Measurements from ENCODE around the gene ITFG1. TPM values are rescaled to one million over a fixed set of nuclear protein-coding genes. Genes with fewer than 3 reads are reported as not detected.

Gene ITFG1
- total RNA-seq, 1 experiment from 2014 or later, result 18.0 TPM

GRCh38 chr16:47136099-47136842, 324.6 kb downstream of the ITFG1 start:
- H3K27ac Mint-ChIP-seq, result no peak overlapping the region; a peak in 1 of 7 replicates
- no peak overlapping the region for H4K91ac ChIP-seq (ENCODE audit: insufficient read length, low read depth, low read length)
- H2BK5ac ChIP-seq (ENCODE audit: insufficient read length, low read length), result no peak overlapping the region
- H3K14ac ChIP-seq (ENCODE audit: insufficient read depth, low read length), result no peak overlapping the region
- H3K9me3 ChIP-seq (ENCODE audit: control insufficient read depth, low read depth, low read length), result no peaks in the 10 kb centered on the region
- H2BK120ac ChIP-seq (ENCODE audit: low read depth, low read length, poor library complexity, severe bottlenecking), result no peak overlapping the region
- WGBS (ENCODE audit: extremely low coverage, insufficient read length, low lambda C conversion rate), result no CpG with 5 or more reads among the region's 8 CpGs
- peaks cover 1% of the 10 kb centered on the region; the same call in 1 of the 2 replicates for H3K79me2 ChIP-seq (ENCODE audit: insufficient read depth, low read length)
- H3K27me3 ChIP-seq (ENCODE audit: insufficient read depth, low read length), result no peaks in the 10 kb centered on the region
- no peak overlapping the region for H3T11ph ChIP-seq (ENCODE audit: low read length)
- no peak for TF ChIP-seq CTCF (conservative IDR thresholded peaks at IDR 0.05)
- H2BK20ac ChIP-seq (ENCODE audit: low read depth, low read length, poor library complexity, severe bottlenecking), result no peak overlapping the region
- no peak overlapping the region for H2AFZ ChIP-seq (ENCODE audit: low read length)
- H3K79me1 ChIP-seq (ENCODE audit: insufficient read depth, low read depth, low read length, poor library complexity, severe bottlenecking), result peaks cover 7% of the 10 kb centered on the region
- H2AK5ac ChIP-seq (ENCODE audit: insufficient read length, low read length), result no peak overlapping the region
- no peaks in the 10 kb centered on the region for H4K20me1 ChIP-seq (ENCODE audit: control insufficient read depth, insufficient read depth, insufficient read length)
- H3K4me1 Mint-ChIP-seq, result peaks cover 11 to 16% of the 10 kb centered on the region in 2 experiments
- no peak overlapping the region for H3K9ac ChIP-seq (ENCODE audit: extremely low read depth, insufficient read length, low read length)
- no peak overlapping the region for H3K27ac ChIP-seq (ENCODE audit: insufficient read length, low read depth, low read length)
- H3K36me3 Mint-ChIP-seq (ENCODE audit: insufficient read depth in 1 of 3, low read depth in 3 of 3), result no peaks in the 10 kb centered on the region
- no peak overlapping the region for H3K56ac ChIP-seq (ENCODE audit: insufficient read length, low read depth, low read length)
- no peaks in the 10 kb centered on the region for H3K9me3 Mint-ChIP-seq
- no peak overlapping the region for H2BK15ac ChIP-seq (ENCODE audit: low read depth, low read length)
- no peak overlapping the region for H3K4me3 Mint-ChIP-seq
- H3K23ac ChIP-seq (ENCODE audit: insufficient read length, low read depth, low read length), result no peak overlapping the region
- no peak overlapping the region for H4K5ac ChIP-seq (ENCODE audit: insufficient read length, low read depth, low read length)
- no peaks in the 10 kb centered on the region for H3K4me1 ChIP-seq (ENCODE audit: insufficient read depth, low read length)
- H3K4me2 ChIP-seq (ENCODE audit: insufficient read depth, insufficient read length, low read length), result no peak overlapping the region
- H3K27me3 Mint-ChIP-seq (ENCODE audit: low read depth), result no peaks in the 10 kb centered on the region
- H3K23me2 ChIP-seq (ENCODE audit: insufficient read length, low read depth, low read length, poor library complexity, severe bottlenecking), result no peaks in the 10 kb centered on the region
- no peak overlapping the region for H3K18ac ChIP-seq (ENCODE audit: insufficient read length, low read depth, low read length)
- H4K8ac ChIP-seq (replicated peaks; ENCODE audit: insufficient read length, low read depth, low read length), result no peak overlapping the region
- H2BK12ac ChIP-seq (ENCODE audit: insufficient read length, low read depth, low read length), result no peak overlapping the region
- no peak overlapping the region for H3K4ac ChIP-seq (ENCODE audit: low read depth, low read length)
- DNase-seq, result no peak
